SH-SY5Y (cell line): ENCODE data around the gene IGF1R.

Experiments
- GATA2 ChIP-seq: IDR thresholded peaks from 2 replicates; pipeline ENCODE4 v1.6.1; 2011; ENCODE audit warnings: mild to moderate bottlenecking, low read depth, low read length
- GATA3 ChIP-seq: IDR thresholded peaks from 2 replicates; pipeline ENCODE4 v1.6.1; 2011; ENCODE audit warnings: low read depth, mild to moderate bottlenecking, low read length, moderate library complexity

GRCh38 chr15:98859149-98859548 lies 210.8 kb downstream of the IGF1R start:
- no peak for TF ChIP-seq GATA2
- TF ChIP-seq GATA3 = no peak
